Measurements from ENCODE around the gene KAZN. TPM values are rescaled to one million over a fixed set of nuclear protein-coding genes. Genes with fewer than 3 reads are reported as not detected.

Gene KAZN
- total RNA-seq, 1 donor from 2014 or later, result 5.7 TPM

- H3K4me3 ChIP-seq (ENCODE audit: low read depth, low read length), result no peak overlapping the region
- no peak for TF ChIP-seq CTCF (conservative IDR thresholded peaks at IDR 0.05; ENCODE audit: low read depth, low read length)
- DNase-seq (ENCODE audit: low read depth), result no peak
Observed at GRCh38 chr1:14648391-14648790, 49.9 kb downstream of the KAZN start.

DNA sequence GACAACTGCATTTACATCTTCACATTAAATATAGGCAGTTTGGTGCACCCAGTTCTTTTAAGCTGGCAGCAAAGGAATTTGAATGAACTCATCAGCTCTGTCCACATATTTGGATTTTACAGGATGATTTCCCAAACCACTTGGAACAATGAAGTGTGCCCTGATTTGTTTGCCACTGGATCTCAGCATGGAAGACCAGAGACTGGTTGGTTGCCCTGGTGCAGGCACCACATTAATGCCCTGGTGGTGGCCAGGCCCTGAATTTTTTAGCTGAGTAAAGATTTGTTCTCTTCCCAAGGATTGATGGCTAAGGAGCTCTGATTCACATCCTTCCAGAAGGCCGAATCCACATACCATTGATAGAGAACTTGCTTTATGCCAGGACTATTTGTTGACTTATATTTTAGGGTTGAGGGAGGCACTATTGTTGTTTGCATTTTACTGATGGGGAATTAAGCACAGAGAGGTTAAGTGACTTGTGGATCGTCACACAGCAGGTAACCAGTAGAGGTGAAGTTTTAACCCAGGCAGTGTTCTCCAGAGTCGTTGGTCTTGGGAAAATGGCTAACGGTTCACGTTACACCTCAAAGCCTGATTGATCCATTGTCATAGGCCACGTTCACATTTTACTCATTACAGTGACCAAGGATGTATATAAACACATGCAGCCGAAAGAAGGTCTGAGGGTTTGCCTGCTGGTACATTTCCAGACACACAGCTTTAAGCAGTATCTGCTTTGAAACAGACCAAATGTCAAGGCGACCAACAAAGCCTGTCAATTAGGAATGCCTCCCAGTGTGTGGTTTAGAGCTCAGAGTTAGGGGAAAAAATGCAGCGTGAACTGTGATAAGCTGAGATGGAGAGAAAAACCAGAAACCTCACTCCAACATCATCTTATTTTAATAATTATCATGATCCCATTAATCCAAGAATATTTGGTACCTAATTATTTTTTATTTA is 50.7 kb downstream of the KAZN start:
- no peak overlapping the region for H3K4me3 ChIP-seq (ENCODE audit: low read depth, low read length)
- DNase-seq (ENCODE audit: low read depth), result no peak
- TF ChIP-seq CTCF (conservative IDR thresholded peaks at IDR 0.05; ENCODE audit: low read depth, low read length), result no peak

- TF ChIP-seq CTCF (conservative IDR thresholded peaks at IDR 0.05; ENCODE audit: low read depth, low read length), result no peak
- no peak for DNase-seq (ENCODE audit: low read depth)
- H3K4me3 ChIP-seq (ENCODE audit: low read depth, low read length), result no peak overlapping the region
Observed at GRCh38 chr1:14649976-14650375, 51.5 kb downstream of the KAZN start.

GRCh38 chr1:14650951-14651350 is 52.5 kb downstream of the KAZN start:
- H3K4me3 ChIP-seq (ENCODE audit: low read depth, low read length), result no peak overlapping the region
- no peak for TF ChIP-seq CTCF (conservative IDR thresholded peaks at IDR 0.05; ENCODE audit: low read depth, low read length)
- DNase-seq (ENCODE audit: low read depth), result no peak

GRCh38 chr1:14652840-14653239 is 54.4 kb downstream of the KAZN start:
- no peak for DNase-seq (ENCODE audit: low read depth)
- TF ChIP-seq CTCF (conservative IDR thresholded peaks at IDR 0.05; ENCODE audit: low read depth, low read length), result no peak
- H3K4me3 ChIP-seq (ENCODE audit: low read depth, low read length), result no peak overlapping the region

DNA sequence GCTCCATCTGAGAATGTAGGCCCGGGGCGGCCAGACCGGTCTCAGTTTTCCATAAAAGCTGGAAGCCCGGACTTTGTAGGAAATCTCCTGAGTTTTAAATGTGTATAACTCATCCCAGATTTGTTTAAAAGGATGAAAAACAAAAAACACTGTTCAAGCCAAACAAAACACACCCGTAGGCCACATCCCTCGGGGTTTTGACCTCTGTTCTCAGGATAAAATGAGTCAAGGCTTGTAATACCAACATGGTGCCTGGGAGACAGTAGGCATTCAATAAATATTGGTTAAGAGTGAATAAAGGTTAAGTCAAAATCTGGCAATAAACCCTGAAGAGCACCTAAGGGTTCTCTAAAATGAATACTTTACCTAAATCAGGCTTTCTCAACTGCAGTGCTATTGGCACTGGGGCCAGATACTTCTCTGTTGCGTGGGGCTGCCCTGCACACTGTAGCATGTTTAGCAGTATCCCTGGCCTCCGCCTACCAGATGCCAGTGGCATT is 55.0 kb downstream of the KAZN start:
- H3K4me3 ChIP-seq (ENCODE audit: low read depth, low read length), result no peak overlapping the region
- DNase-seq (ENCODE audit: low read depth), result no peak
- TF ChIP-seq CTCF (conservative IDR thresholded peaks at IDR 0.05; ENCODE audit: low read depth, low read length), result no peak

Measured in epithelial cell of proximal tubule (primary cell).